Right atrium auricular region (tissue), 2 donors: ENCODE results near the gene SLC38A2. TPM values are rescaled to one million over a fixed set of nuclear protein-coding genes. Genes with fewer than 3 reads are reported as not detected.
A peak's percentile ranks its signal among the peaks of the same experiment; 100 is the strongest.

Experiments used
- DNase-seq: peaks from one replicate; pipeline ENCODE4 v3.0.0-alpha.2; 2019; ENCODE audit warnings: low spot score
- H3K27ac ChIP-seq, 2 donors: fragments of 200-600 bp; sonication (generic); 1 replicate in 1 of 2; 2 replicates in 1 of 2; pipeline ENCODE4 v1.5.1; 2016 to 2019
- H3K27me3 ChIP-seq, 2 donors: fragments of 200-600 bp; sonication (generic); one replicate each; pipeline versions ENCODE4 v1.5.1 to v1.6.0; 2017 to 2019
- H3K36me3 ChIP-seq: fragments of 200-600 bp; sonication (generic); one replicate; pipeline ENCODE4 v1.5.1; 2016
- H3K4me1 ChIP-seq, 2 donors: fragments of 200-600 bp; sonication (generic); one replicate each; pipeline versions ENCODE4 v1.5.1 to v1.6.0; 2017 to 2019
- H3K4me3 ChIP-seq, 2 donors: fragments of 200-600 bp; sonication (generic); 1 replicate in 1 of 2; 2 replicates in 1 of 2; pipeline ENCODE4 v1.5.1; 2017 to 2019; ENCODE audit warnings: mild to moderate bottlenecking in 1 of 2, moderate library complexity in 1 of 2
- H3K9me3 ChIP-seq, 2 donors: fragments of 200-600 bp; sonication (generic); one replicate each; pipeline ENCODE4 v1.5.1; 2019
- total RNA-seq, 2 donors: library from RNA; depleted of rRNA; stranded (reverse); fragments of >200 nt; gene quantifications; one replicate each; pipeline ENCODE4 v1.1.0, GENCODE V29; 2016
- TF ChIP-seq, protein P1 (sequence below), 2 donors: fragments of 200-600 bp; sonication (generic); IDR thresholded peaks; one replicate each; pipeline ENCODE4 v1.5.1; 2019; ENCODE audit warnings: antibody characterized with exemption in 2 of 2

Gene SLC38A2
- total RNA-seq, 2 donors from 2014 or later = 192 to 204 TPM

DNA sequence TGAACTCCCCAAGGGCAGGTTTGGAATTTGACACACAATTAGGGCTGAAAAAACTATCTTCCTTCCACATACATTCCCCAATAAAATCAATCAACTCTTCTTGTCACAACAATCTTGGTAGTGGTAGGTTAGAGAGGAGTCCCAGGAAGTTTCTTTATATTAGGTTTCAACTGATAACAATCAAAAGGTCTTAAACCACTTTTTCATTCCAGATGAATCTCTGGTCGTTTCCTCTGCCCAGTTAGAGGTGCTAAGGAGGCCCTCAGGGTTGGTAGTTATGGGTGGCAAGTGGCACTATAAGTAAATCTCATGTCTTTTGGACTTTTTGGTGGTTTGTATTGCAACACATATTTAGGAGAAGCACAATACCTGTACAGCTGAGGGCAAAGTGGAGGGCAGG is 1.7 kb upstream of the SLC38A2 start:
- H3K4me1 ChIP-seq = peaks cover 0 to 24% of the 10 kb centered on the region in 2 donors
- no peak overlapping the region for H3K4me3 ChIP-seq
- H3K27ac ChIP-seq = peak overlapping the region in 1 of 2 donors; percentile 100

DNA sequence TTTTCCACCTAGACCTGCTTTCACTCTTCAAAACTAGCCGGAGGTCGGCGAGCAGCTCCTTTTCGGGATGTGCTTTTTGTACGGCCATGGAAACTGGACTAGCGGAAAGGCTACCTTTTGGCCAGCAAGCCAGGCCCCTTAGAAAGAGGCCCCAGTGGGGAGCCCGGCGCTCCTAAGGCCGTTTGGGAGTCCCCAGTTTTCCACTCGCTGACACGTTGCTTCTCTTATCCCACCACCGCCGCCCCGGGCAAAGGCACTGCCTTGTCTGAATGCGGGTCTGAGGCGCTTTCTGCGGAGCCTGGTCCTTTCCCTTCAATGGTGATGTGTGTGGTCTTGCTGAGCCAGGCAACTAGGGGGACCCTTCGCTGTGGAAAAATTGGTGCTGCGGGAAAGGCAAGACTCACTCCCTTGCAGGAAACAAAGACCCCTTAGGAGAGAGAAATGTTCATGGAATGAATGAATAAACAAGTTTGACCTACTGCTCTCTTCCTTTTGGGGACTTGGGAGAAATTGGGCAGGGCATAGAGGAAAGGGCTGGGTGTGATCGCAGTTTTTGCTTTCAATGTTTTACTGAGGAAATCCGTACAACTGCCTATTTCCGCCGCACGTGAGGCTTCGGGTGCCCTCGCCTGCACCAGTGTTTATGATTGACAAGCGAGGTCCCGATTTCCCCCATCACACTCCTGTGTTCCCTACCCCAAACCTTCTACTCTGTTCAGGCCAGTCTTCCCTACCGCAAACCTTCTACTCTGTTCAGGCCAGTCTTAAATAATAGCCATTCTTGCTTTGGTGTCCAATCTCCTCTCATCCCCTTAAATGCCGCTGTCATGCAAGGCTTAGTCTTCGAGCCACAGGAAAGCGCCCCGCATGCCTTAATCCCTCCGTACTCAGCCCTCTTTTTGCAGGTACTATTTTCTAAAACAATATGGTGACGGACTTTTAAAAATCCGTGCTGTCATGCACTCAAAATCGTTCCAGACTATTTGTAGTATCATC is 1.0 kb upstream of the SLC38A2 start:
- DNase-seq = peak; percentile 77
- Histone ChIP-seq H3K4me1 (peaks cover 0 to 32% of the 10 kb centered on the region in 2 donors), H3K36me3 (peaks cover 26% of the 10 kb centered on the region), H3K27me3 (no peaks in the 10 kb centered on the region), H3K27ac (peak overlapping the region; percentile 98 to 100), H3K9me3 (no peaks in the 10 kb centered on the region), H3K4me3 (peak overlapping the region; percentile 95 to 99)
- TF ChIP-seq, protein P1, sequence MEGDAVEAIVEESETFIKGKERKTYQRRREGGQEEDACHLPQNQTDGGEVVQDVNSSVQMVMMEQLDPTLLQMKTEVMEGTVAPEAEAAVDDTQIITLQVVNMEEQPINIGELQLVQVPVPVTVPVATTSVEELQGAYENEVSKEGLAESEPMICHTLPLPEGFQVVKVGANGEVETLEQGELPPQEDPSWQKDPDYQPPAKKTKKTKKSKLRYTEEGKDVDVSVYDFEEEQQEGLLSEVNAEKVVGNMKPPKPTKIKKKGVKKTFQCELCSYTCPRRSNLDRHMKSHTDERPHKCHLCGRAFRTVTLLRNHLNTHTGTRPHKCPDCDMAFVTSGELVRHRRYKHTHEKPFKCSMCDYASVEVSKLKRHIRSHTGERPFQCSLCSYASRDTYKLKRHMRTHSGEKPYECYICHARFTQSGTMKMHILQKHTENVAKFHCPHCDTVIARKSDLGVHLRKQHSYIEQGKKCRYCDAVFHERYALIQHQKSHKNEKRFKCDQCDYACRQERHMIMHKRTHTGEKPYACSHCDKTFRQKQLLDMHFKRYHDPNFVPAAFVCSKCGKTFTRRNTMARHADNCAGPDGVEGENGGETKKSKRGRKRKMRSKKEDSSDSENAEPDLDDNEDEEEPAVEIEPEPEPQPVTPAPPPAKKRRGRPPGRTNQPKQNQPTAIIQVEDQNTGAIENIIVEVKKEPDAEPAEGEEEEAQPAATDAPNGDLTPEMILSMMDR (IDR thresholded peaks at IDR 0.05) = peak in 1 of 2 donors; percentile 44

More for the DNA sequence above, 1.7 kb upstream of the SLC38A2 start:
- TF ChIP-seq, protein P1 (IDR thresholded peaks at IDR 0.05) = no peak
- DNase-seq = no peak
- H3K36me3 ChIP-seq = peaks cover 19% of the 10 kb centered on the region
- H3K27me3 ChIP-seq = no peaks in the 10 kb centered on the region
- H3K9me3 ChIP-seq = no peaks in the 10 kb centered on the region

DNA sequence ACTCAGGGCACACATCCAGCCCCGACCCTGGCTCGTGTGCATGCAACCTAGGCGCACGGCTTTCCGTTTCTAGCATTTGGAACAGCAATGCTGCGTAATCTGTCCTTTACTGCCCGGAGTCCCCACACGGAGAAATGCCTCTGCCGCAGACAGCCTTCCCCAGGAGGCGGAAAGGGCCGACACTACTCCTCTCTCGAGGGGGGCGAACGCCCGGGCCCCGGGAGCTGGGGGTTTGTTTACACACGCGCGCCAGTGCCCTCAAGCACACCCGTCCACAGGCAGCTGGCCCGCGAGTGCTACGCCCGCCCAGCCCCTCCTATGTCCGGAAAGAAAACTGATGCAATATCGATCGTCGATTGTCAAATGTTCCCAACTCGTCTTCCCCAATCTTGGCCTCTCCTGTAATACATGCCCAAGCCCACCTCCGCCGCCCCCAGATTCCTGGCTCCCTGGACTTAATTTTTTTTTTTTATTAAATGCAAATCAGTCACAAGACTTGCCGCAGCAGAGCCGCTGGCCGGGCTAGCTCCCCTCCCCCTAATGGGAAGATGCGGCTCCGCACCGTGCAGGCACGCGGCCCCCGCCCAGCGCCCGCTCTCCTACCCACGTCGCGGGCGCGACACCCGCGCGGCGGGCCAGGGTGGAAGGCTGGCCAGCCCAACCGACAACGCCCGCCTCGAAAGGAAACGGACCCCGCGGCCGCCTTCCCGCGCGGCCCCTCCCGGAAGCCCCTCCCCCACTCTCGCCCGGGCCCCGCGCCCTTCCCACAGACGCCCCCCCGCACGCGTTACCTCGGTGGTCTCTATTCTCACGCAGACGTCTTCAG is 642 bp downstream of the SLC38A2 start:
- DNase-seq = peak; percentile 72
- no peaks in the 10 kb centered on the region for H3K27me3 ChIP-seq
- no peaks in the 10 kb centered on the region for H3K9me3 ChIP-seq
- H3K4me1 ChIP-seq = peaks cover 0 to 48% of the 10 kb centered on the region in 2 donors
- H3K27ac ChIP-seq = peak overlapping the region; percentile 98 to 100
- peaks cover 42% of the 10 kb centered on the region for H3K36me3 ChIP-seq
- TF ChIP-seq, protein P1 (IDR thresholded peaks at IDR 0.05) = no peak
- peak overlapping the region; percentile 95 to 99 for H3K4me3 ChIP-seq

DNA sequence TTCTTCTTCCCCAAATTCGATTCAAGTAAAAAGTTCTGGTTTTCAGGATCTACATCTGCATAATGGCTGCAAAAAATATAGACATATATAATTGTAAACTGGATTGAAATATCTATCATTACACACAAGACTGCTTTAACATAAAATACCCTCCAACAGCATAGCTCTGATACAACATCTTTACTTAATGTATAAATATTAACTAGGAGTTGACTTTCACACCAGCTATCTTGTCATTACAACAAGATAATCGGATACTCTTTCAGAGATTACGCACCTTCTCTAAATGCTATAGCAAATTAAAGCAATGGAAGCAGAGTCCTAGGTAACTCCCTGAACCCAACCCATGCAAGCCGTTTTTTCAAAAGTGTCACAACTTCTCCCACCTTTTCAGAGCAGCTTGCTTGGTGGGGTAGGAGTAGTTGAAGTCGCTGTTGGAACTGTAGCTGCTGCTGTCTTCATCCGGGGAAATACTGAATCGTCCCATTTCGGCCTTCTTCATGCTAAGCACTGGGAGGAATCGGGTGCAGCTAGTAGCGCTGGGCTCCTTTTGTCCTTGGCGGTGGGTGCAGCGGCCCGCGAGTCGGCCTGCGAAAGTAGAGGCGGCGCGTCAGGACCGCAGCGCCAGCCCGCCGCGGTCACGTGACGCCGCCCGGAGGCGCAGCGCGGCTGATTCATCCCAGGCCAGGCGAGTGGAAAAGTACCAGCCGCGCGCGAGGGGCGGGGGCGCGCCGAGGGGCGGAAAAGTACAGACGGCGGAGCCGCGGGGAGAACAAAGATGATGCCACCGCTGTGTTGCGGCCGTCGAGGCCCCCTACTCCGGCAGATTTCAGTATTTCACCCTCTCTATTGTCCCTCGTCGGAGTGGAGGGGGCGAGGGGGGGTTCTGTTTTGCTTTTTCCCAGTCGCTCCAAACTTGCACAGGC is 1.5 kb downstream of the SLC38A2 start:
- H3K36me3 ChIP-seq = peaks cover 51% of the 10 kb centered on the region
- H3K4me1 ChIP-seq = peaks cover 0 to 57% of the 10 kb centered on the region in 2 donors
- TF ChIP-seq, protein P1 (IDR thresholded peaks at IDR 0.05) = peak in 1 of 2 donors; percentile 64

DNA sequence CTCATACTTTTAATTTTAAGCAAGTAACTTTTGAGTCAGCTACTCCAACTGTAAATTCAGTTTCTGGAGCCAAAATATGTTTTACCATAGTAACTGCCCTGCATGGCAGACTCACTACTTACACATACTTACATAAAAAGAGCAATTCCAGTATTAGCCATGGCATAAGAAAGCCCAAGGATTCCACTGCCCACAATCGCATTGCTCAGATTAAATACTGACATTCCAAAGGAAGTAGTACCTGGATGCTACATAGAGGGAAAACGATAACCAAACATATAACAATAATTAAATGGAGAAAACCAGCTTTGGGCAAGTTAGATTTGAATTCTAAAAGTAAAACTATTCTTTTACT is 2.2 kb downstream of the SLC38A2 start:
- Histone ChIP-seq H3K36me3 (peaks cover 58% of the 10 kb centered on the region), H3K4me1 (peaks cover 0 to 64% of the 10 kb centered on the region in 2 donors), H3K27ac (peak overlapping the region; percentile 98 to 100), H3K27me3 (no peaks in the 10 kb centered on the region), H3K9me3 (no peaks in the 10 kb centered on the region), H3K4me3 (peak overlapping the region; percentile 95 to 99)
- TF ChIP-seq, protein P1 (IDR thresholded peaks at IDR 0.05) = no peak
- DNase-seq = no peak

More for the DNA sequence above, 1.5 kb downstream of the SLC38A2 start:
- DNase-seq = peak; percentile 87
- Histone ChIP-seq H3K4me3 (peak overlapping the region; percentile 95 to 99), H3K9me3 (no peaks in the 10 kb centered on the region), H3K27me3 (no peaks in the 10 kb centered on the region), H3K27ac (peak overlapping the region; percentile 98 to 100)
